PC-3 (cell line): ENCODE results near the gene BMP7.

Experiments used
- CTCF ChIP-seq: fragments of 300-600 bp; sonication (generic); conservative IDR thresholded peaks from 2 replicates; pipeline ENCODE4 v1.5.1; 2017; ENCODE audit warnings: antibody characterized with exemption, low read depth, mild to moderate bottlenecking, low read length
- EZH2 ChIP-seq: fragments of 300-600 bp; sonication (generic); IDR thresholded peaks from one replicate; pipeline ENCODE4 v1.6.1; 2017; ENCODE audit warnings: antibody characterized with exemption, mild to moderate bottlenecking, low read length; ENCODE audit not compliant: unreplicated experiment

- no peak for TF ChIP-seq EZH2
- TF ChIP-seq CTCF: no peak
Measured at GRCh38 chr20:57214948-57215347, 51.5 kb downstream of the BMP7 start.
